Large intestine (tissue), 3 donors: ENCODE data around the gene TMEM154. TPM values are rescaled to one million over a fixed set of nuclear protein-coding genes. Genes with fewer than 3 reads are reported as not detected.

ENCODE experiments used
- DNase-seq, 2 donors: peaks; one replicate each; pipeline versions ENCODE4 v3.0.0 to v3.0.0-alpha.2; 2013
- H3K27ac ChIP-seq: one replicate; pipeline ENCODE4 v1.5.1; 2013; ENCODE audit warnings: low read length
- H3K27me3 ChIP-seq: 2 replicates; pipeline ENCODE4 v1.6.1; 2013; ENCODE audit warnings: low read length; ENCODE audit not compliant: control insufficient read depth, insufficient read depth
- H3K36me3 ChIP-seq: 2 replicates; pipeline ENCODE4 v1.6.1; 2013; ENCODE audit warnings: low read length; ENCODE audit not compliant: control insufficient read depth, insufficient read depth
- H3K4me1 ChIP-seq: one replicate; pipeline ENCODE4 v1.6.1; 2013; ENCODE audit warnings: low read length; ENCODE audit not compliant: control insufficient read depth, insufficient read depth
- H3K4me3 ChIP-seq: one replicate; pipeline ENCODE4 v1.5.1; 2013; ENCODE audit warnings: low read length
- H3K9me3 ChIP-seq: one replicate; pipeline ENCODE4 v1.6.1; 2013; ENCODE audit warnings: mild to moderate bottlenecking, low read depth, low read length, moderate library complexity; ENCODE audit not compliant: control insufficient read depth
- WGBS: methylation state at CpG from one replicate; pipeline ENCODE4 v1.1.5; 2013; ENCODE audit warnings: low lambda C conversion rate; ENCODE audit not compliant: insufficient coverage; 5-methylcytosine and 5-hydroxymethylcytosine counted together
- polyA plus RNA-seq: library from polyadenylated mRNA; unstranded; fragments of 120-200 nt; gene quantifications from one replicate; pipeline ENCODE4 v1.2.1, GENCODE V29; 2013

TMEM154 gene
- polyA plus RNA-seq, 1 donor = 0.90 TPM

- Histone ChIP-seq H3K27me3 (no peaks in the 10 kb centered on the region), H3K4me3 (no peak overlapping the region), H3K36me3 (no peaks in the 10 kb centered on the region), H3K27ac (no peak overlapping the region), H3K9me3 (no peaks in the 10 kb centered on the region), H3K4me1 (no peaks in the 10 kb centered on the region)
- WGBS = no CpG with 5 or more reads among the region's 3 CpGs
- DNase-seq = no peak
These were observed 46.7 kb downstream of the TMEM154 start for GRCh38 chr4:152633118-152633517.

GRCh38 chr4:152630324-152630723, 49.5 kb downstream of the TMEM154 start:
- H3K4me1 ChIP-seq = no peaks in the 10 kb centered on the region
- H3K27me3 ChIP-seq = no peaks in the 10 kb centered on the region
- no peaks in the 10 kb centered on the region for H3K36me3 ChIP-seq
- no CpG with 5 or more reads among the region's 1 CpG for WGBS
- H3K27ac ChIP-seq = no peak overlapping the region
- DNase-seq = no peak
- no peaks in the 10 kb centered on the region for H3K9me3 ChIP-seq
- H3K4me3 ChIP-seq = no peak overlapping the region

GRCh38 chr4:152629908-152630307, 49.9 kb downstream of the TMEM154 start:
- Histone ChIP-seq H3K9me3 (no peaks in the 10 kb centered on the region), H3K36me3 (no peaks in the 10 kb centered on the region), H3K27ac (no peak overlapping the region), H3K4me1 (no peaks in the 10 kb centered on the region), H3K4me3 (no peak overlapping the region), H3K27me3 (no peaks in the 10 kb centered on the region)
- WGBS = no CpG with 5 or more reads among the region's 3 CpGs
- no peak for DNase-seq

GRCh38 chr4:152628128-152628527, 51.7 kb downstream of the TMEM154 start:
- Histone ChIP-seq H3K4me1 (no peaks in the 10 kb centered on the region), H3K9me3 (no peaks in the 10 kb centered on the region), H3K36me3 (no peaks in the 10 kb centered on the region), H3K27me3 (no peaks in the 10 kb centered on the region), H3K27ac (no peak overlapping the region), H3K4me3 (no peak overlapping the region)
- DNase-seq = no peak
- 95% methylated on average over 2 of the region's 5 CpGs for WGBS

- Histone ChIP-seq H3K4me3 (no peak overlapping the region), H3K27me3 (no peaks in the 10 kb centered on the region), H3K27ac (no peak overlapping the region), H3K9me3 (no peaks in the 10 kb centered on the region), H3K4me1 (no peaks in the 10 kb centered on the region), H3K36me3 (no peaks in the 10 kb centered on the region)
- DNase-seq = no peak
- no CpG with 5 or more reads among the region's 2 CpGs for WGBS
These were observed 53.0 kb downstream of the TMEM154 start for GRCh38 chr4:152626790-152627189.

- Histone ChIP-seq H3K4me1 (no peaks in the 10 kb centered on the region), H3K4me3 (no peak overlapping the region), H3K36me3 (no peaks in the 10 kb centered on the region), H3K27ac (no peak overlapping the region), H3K9me3 (no peaks in the 10 kb centered on the region), H3K27me3 (no peaks in the 10 kb centered on the region)
- DNase-seq = no peak
These were observed 58.9 kb downstream of the TMEM154 start for GRCh38 chr4:152620915-152621314.

GRCh38 chr4:152620218-152620617, 59.6 kb downstream of the TMEM154 start:
- no peak for DNase-seq
- Histone ChIP-seq H3K4me1 (no peaks in the 10 kb centered on the region), H3K27me3 (no peaks in the 10 kb centered on the region), H3K9me3 (no peaks in the 10 kb centered on the region), H3K36me3 (no peaks in the 10 kb centered on the region), H3K27ac (no peak overlapping the region), H3K4me3 (no peak overlapping the region)
- no CpG with 5 or more reads among the region's 1 CpG for WGBS

GRCh38 chr4:152619556-152619955, 60.2 kb downstream of the TMEM154 start:
- no peaks in the 10 kb centered on the region for H3K36me3 ChIP-seq
- no peak overlapping the region for H3K4me3 ChIP-seq
- no peak overlapping the region for H3K27ac ChIP-seq
- H3K27me3 ChIP-seq = no peaks in the 10 kb centered on the region
- DNase-seq = no peak
- H3K4me1 ChIP-seq = no peaks in the 10 kb centered on the region
- H3K9me3 ChIP-seq = no peaks in the 10 kb centered on the region
- no CpG with 5 or more reads among the region's 3 CpGs for WGBS

- WGBS = 100% methylated on average over 1 of the region's 4 CpGs
- DNase-seq = no peak
These were observed 60.8 kb downstream of the TMEM154 start for GRCh38 chr4:152618971-152619370.

GRCh38 chr4:152616804-152617203, 63.0 kb downstream of the TMEM154 start:
- Histone ChIP-seq H3K27me3 (no peaks in the 10 kb centered on the region), H3K36me3 (no peaks in the 10 kb centered on the region), H3K27ac (no peak overlapping the region), H3K9me3 (no peaks in the 10 kb centered on the region), H3K4me3 (no peak overlapping the region), H3K4me1 (no peaks in the 10 kb centered on the region)
- no peak for DNase-seq
- WGBS = no CpG with 5 or more reads among the region's 3 CpGs

More at GRCh38 chr4:152618971-152619370, 60.8 kb downstream of the TMEM154 start:
- Histone ChIP-seq H3K27me3 (no peaks in the 10 kb centered on the region), H3K4me1 (no peaks in the 10 kb centered on the region), H3K9me3 (no peaks in the 10 kb centered on the region), H3K36me3 (no peaks in the 10 kb centered on the region), H3K4me3 (no peak overlapping the region), H3K27ac (no peak overlapping the region)

GRCh38 chr4:152613841-152614721, 65.7 kb downstream of the TMEM154 start:
- Histone ChIP-seq H3K27me3 (no peaks in the 10 kb centered on the region), H3K9me3 (no peaks in the 10 kb centered on the region), H3K27ac (no peak overlapping the region), H3K4me1 (no peaks in the 10 kb centered on the region), H3K4me3 (no peak overlapping the region), H3K36me3 (no peaks in the 10 kb centered on the region)
- 90% methylated on average over 2 of the region's 11 CpGs for WGBS
- DNase-seq = no peak
